Measurements from ENCODE around the gene CCDC47.

GRCh38 chr17:63816669-63817068, 43.3 kb upstream of the CCDC47 start:
- TF ChIP-seq CTCF (IDR thresholded peaks at IDR 0.05; ENCODE audit: insufficient read depth, low read length, poor library complexity, severe bottlenecking), result no peak
- TF ChIP-seq EZH2phosphoT487 (conservative IDR thresholded peaks at IDR 0.05; ENCODE audit: low read length), result no peak
